H1 (cell line): Measurements from ENCODE around the gene ZKSCAN8. TPM values are rescaled to one million over a fixed set of nuclear protein-coding genes. Genes with fewer than 3 reads are reported as not detected.

Experiments used
- CTCF ChIA-PET: fragments of 300-600 bp; sonication (Branson Sonifier 250); formaldehyde crosslinking; loops from one replicate; lab custom pipeline; 2021; ENCODE audit not compliant: partially characterized antibody; lab: Charles Lee
- POLR2A ChIA-PET: fragments of 300-600 bp; sonication (Branson Sonifier 250); formaldehyde crosslinking; loops from one replicate; lab custom pipeline; 2021; ENCODE audit warnings: inconsistent platforms; ENCODE audit not compliant: partially characterized antibody; lab: Charles Lee
- DNase-seq, 2 experiments: peaks; one replicate each; pipeline versions ENCODE4 v3.0.0 to v3.0.0-alpha.2; 2010 to 2022; ENCODE audit warnings: low spot score in 2 of 2, low read depth in 1 of 2, mixed read lengths in 1 of 2
- FAIRE-seq: peaks from 2 replicates; lab custom pipeline; 2011; peaks lifted over from hg19 to GRCh38; lab: Jason Lieb, UNC
- H2AFZ ChIP-seq: 2 replicates; pipeline ENCODE4 v1.8.1; 2012; ENCODE audit warnings: low read length, inconsistent platforms
- H2AK5ac ChIP-seq: 2 replicates; pipeline ENCODE4 v1.6.1; 2013; ENCODE audit warnings: low read depth, low read length
- H2BK120ac ChIP-seq: replicated peaks from 2 replicates; pipeline ENCODE3; 2013; ENCODE audit warnings: low read depth, low read length, inconsistent platforms
- H2BK12ac ChIP-seq: 2 replicates; pipeline ENCODE4 v1.6.1; 2013; ENCODE audit warnings: low read depth, low read length
- H2BK15ac ChIP-seq: 2 replicates; pipeline ENCODE4 v1.6.1; 2013; ENCODE audit warnings: low read length
- H2BK20ac ChIP-seq: 2 replicates; pipeline ENCODE4 v1.6.1; 2013; ENCODE audit warnings: low read length
- H2BK5ac ChIP-seq: 2 replicates; pipeline ENCODE4 v1.6.1; 2013; ENCODE audit warnings: low read depth, low read length
- H3K14ac ChIP-seq: 2 replicates; pipeline ENCODE4 v1.6.1; 2013; ENCODE audit warnings: inconsistent platforms; ENCODE audit not compliant: insufficient read length
- H3K18ac ChIP-seq: 2 replicates; pipeline ENCODE4 v1.6.1; 2013; ENCODE audit warnings: low read length; ENCODE audit errors: extremely low read depth
- H3K23ac ChIP-seq: 2 replicates; pipeline ENCODE4 v1.6.1; 2013; ENCODE audit warnings: inconsistent platforms; ENCODE audit not compliant: insufficient read length
- H3K23me2 ChIP-seq: 2 replicates; pipeline ENCODE4 v1.6.1; 2013; ENCODE audit warnings: low read depth, low read length
- H3K27ac ChIP-seq: 2 replicates; pipeline ENCODE4 v1.6.1; 2011; ENCODE audit warnings: low read depth, low read length, inconsistent platforms
- H3K27me3 ChIP-seq, 4 experiments: replicated peaks in 1 of 4; 1 replicate in 1 of 4; 2 replicates in 3 of 4; pipeline versions ENCODE4 v1.6.1 to v1.8.1; 2011 to 2013; ENCODE audit warnings: low read length in 3 of 4, mild to moderate bottlenecking in 3 of 4, inconsistent platforms in 2 of 4, mixed read lengths in 2 of 4, moderate library complexity in 1 of 4; ENCODE audit not compliant: control insufficient read depth in 3 of 4, insufficient read depth in 3 of 4; ENCODE audit errors: extremely low read depth in 1 of 4
- H3K36me3 ChIP-seq, 4 experiments: 2 replicates each; pipeline versions ENCODE4 v1.6.1 to v1.8.1; 2011 to 2013; ENCODE audit warnings: mild to moderate bottlenecking in 4 of 4, low read length in 3 of 4, moderate library complexity in 2 of 4, control low read depth in 1 of 4, inconsistent platforms in 1 of 4; ENCODE audit not compliant: insufficient read depth in 4 of 4, control insufficient read depth in 2 of 4
- H3K4ac ChIP-seq: replicated peaks from 2 replicates; pipeline ENCODE3; 2013; ENCODE audit warnings: low read length, low read depth, mixed read lengths, inconsistent platforms; ENCODE audit not compliant: insufficient read length
- H3K4me1 ChIP-seq, 4 experiments: replicated peaks in 1 of 4; 1 replicate in 1 of 4; 2 replicates in 3 of 4; pipeline versions ENCODE4 v1.6.1 to v1.8.1; 2011 to 2013; ENCODE audit warnings: low read length in 3 of 4, inconsistent platforms in 2 of 4, mixed read lengths in 1 of 4; ENCODE audit not compliant: insufficient read depth in 4 of 4, control insufficient read depth in 3 of 4
- H3K4me2 ChIP-seq, 2 experiments: 2 replicates each; pipeline versions ENCODE4 v1.6.1 to v1.8.1; 2011 to 2013; ENCODE audit warnings: low read depth in 2 of 2, low read length in 2 of 2, control low read depth in 1 of 2, inconsistent platforms in 1 of 2, mild to moderate bottlenecking in 1 of 2; ENCODE audit not compliant: insufficient read depth in 1 of 2
- H3K4me3 ChIP-seq, 4 experiments: fragments of 200-600, 300-600 bp in 1 of 4; sonication (generic), shearing (Covaris generic), sonication (Bioruptor Twin) in 1 of 4; 2 replicates each; pipeline versions ENCODE4 v1.5.1 to v1.8.1; 2011 to 2016; ENCODE audit warnings: low read length in 4 of 4, low read depth in 3 of 4, control low read depth in 2 of 4, inconsistent platforms in 2 of 4, mild to moderate bottlenecking in 2 of 4, mixed read lengths in 1 of 4, moderate library complexity in 1 of 4; ENCODE audit not compliant: insufficient read depth in 2 of 4; ENCODE audit errors: extremely low read depth in 1 of 4
- H3K56ac ChIP-seq: replicated peaks from 2 replicates; pipeline ENCODE3; 2013; ENCODE audit warnings: low read depth, mild to moderate bottlenecking, mixed read lengths, low read length, inconsistent platforms; ENCODE audit not compliant: insufficient read length
- H3K79me1 ChIP-seq: 2 replicates; pipeline ENCODE4 v1.6.1; 2013; ENCODE audit warnings: low read depth, low read length, control low read depth
- H3K79me2 ChIP-seq, 2 experiments: 2 replicates each; pipeline versions ENCODE4 v1.6.1 to v1.8.1; 2012 to 2013; ENCODE audit warnings: low read length in 2 of 2, mild to moderate bottlenecking in 2 of 2, inconsistent platforms in 1 of 2; ENCODE audit not compliant: insufficient read depth in 2 of 2, control insufficient read depth in 1 of 2
- H3K9ac ChIP-seq, 4 experiments: replicated peaks in 1 of 4; 1 replicate in 1 of 4; 2 replicates in 3 of 4; pipeline versions ENCODE4 v1.6.1 to v1.8.1; 2011 to 2013; ENCODE audit warnings: low read depth in 3 of 4, low read length in 3 of 4, control low read depth in 2 of 4, mild to moderate bottlenecking in 2 of 4, moderate library complexity in 2 of 4, inconsistent platforms in 1 of 4; ENCODE audit errors: extremely low read depth in 1 of 4
- H3K9me3 ChIP-seq, 2 experiments: 2 replicates each; pipeline versions ENCODE4 v1.6.1 to v1.8.1; 2012 to 2013; ENCODE audit warnings: mild to moderate bottlenecking in 2 of 2, moderate library complexity in 2 of 2, control low read depth in 1 of 2, inconsistent platforms in 1 of 2, low read depth in 1 of 2, low read length in 1 of 2, mixed read lengths in 1 of 2; ENCODE audit not compliant: insufficient read depth in 2 of 2
- H4K20me1 ChIP-seq, 2 experiments: replicated peaks in 1 of 2; 2 replicates each; pipeline versions ENCODE3 to v1.8.1; 2011 to 2013; ENCODE audit warnings: inconsistent platforms in 2 of 2, low read length in 2 of 2, mild to moderate bottlenecking in 1 of 2; ENCODE audit not compliant: insufficient read depth in 2 of 2, control insufficient read depth in 1 of 2
- H4K5ac ChIP-seq: 2 replicates; pipeline ENCODE4 v1.6.1; 2013; ENCODE audit warnings: low read length, low read depth, mixed read lengths, inconsistent platforms; ENCODE audit not compliant: insufficient read length
- H4K8ac ChIP-seq: 2 replicates; pipeline ENCODE4 v1.8.0; 2013; ENCODE audit warnings: mild to moderate bottlenecking, moderate library complexity, low read length, inconsistent platforms; ENCODE audit not compliant: insufficient read depth; ENCODE audit errors: extremely low read depth
- H4K91ac ChIP-seq: replicated peaks from 2 replicates; pipeline ENCODE3; 2013; ENCODE audit warnings: low read length, mixed read lengths, inconsistent platforms; ENCODE audit not compliant: insufficient read length
- JUN ChIP-seq: IDR thresholded peaks from 2 replicates; pipeline ENCODE4 v1.6.1; 2011; ENCODE audit warnings: low read depth, mild to moderate bottlenecking, improper control_type of control experiment, low read length
- WGBS, 2 experiments: shearing (Covaris generic) in 1 of 2; methylation state at CpG; one replicate each; pipeline versions ENCODE4 v1.1.6 to v1.1.7; 2013 to 2015; ENCODE audit warnings: low lambda C conversion rate in 2 of 2, mixed read lengths in 2 of 2, inconsistent platforms in 1 of 2, low coverage in 1 of 2, missing lambda C conversion rate in 1 of 2; ENCODE audit not compliant: insufficient replicate concordance in 2 of 2, insufficient coverage in 1 of 2, insufficient read length in 1 of 2; ENCODE audit errors: extremely low coverage in 1 of 2, missing lambda C conversion rate in 1 of 2; 5-methylcytosine and 5-hydroxymethylcytosine counted together
- polyA plus RNA-seq, 7 experiments: library from polyadenylated mRNA; depleted of rRNA in 3 of 7; stranded (reverse) in 5 of 7; unstranded in 2 of 7; fragments of >200 nt in 5 of 7; fragments of 200-250 nt in 2 of 7; gene quantifications; 1 replicate in 5 of 7; 2 replicates in 1 of 7; 4 replicates in 1 of 7; pipeline versions ENCODE4 v1.2.1 to v1.2.3, GENCODE V29; 2011 to 2013; ENCODE audit warnings: missing spikeins in 2 of 7, mixed read lengths in 2 of 7
- total RNA-seq: library from RNA; stranded (reverse); fragmentation: NEBNext Ultra II Directional; extraction: Animal tissue kit (Norgen Biotek cat#: 25700); gene quantifications from 2 replicates; pipeline ENCODE4 v1.2.1, GENCODE V29; 2021

ZKSCAN8 gene
- total and polyA plus RNA-seq, 2 of the 8 experiments (the other 6 are each of a cell fraction or from before 2014, with no cell fraction given): 10.7 to 24.1 TPM

DNA sequence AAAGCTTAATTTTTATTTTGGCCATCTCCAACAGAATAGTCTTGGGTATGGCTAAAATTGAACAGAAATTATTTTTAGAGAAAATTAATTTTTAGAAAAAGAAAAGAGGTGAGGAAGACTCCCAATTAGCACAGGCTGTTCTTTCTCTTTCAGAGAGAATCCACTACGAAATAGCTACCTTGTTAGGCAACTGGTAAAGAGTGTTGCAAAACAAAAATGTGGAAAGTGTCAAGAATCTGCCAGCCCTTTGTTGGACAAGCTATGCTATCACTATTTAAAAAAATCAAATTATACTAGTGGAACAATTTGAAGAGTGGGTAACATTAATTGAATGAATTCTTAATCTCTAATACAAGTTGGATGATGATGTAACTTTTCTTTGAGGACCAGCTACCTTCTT is 64.2 kb downstream of the ZKSCAN8 start:
- Histone ChIP-seq H2AFZ (no peak overlapping the region), H2BK20ac (no peak overlapping the region), H3K4me2 (no peak overlapping the region), H3K4me3 (no peak overlapping the region), H2AK5ac (no peak overlapping the region), H3K27ac (no peak overlapping the region), H3K9me3 (no peaks in the 10 kb centered on the region), H3K9ac (no peak overlapping the region), H3K23ac (no peak overlapping the region), H3K23me2 (peaks cover 12% of the 10 kb centered on the region), H3K4me1 (peaks cover 0 to 2% (median 0%) of the 10 kb centered on the region in 4 experiments; a peak in 1 of 7 replicates), H2BK12ac (no peak overlapping the region), H3K4ac (no peak overlapping the region), H2BK5ac (no peak overlapping the region), H3K79me1 (no peaks in the 10 kb centered on the region), H2BK15ac (no peak overlapping the region), H4K8ac (no peak overlapping the region), H3K18ac (no peak overlapping the region), H4K5ac (no peak overlapping the region), H3K27me3 (peaks cover 32 to 65% (median 52%) of the 10 kb centered on the region in 4 experiments), H3K56ac (no peak overlapping the region), H4K20me1 (peaks cover 0 to 1% of the 10 kb centered on the region in 2 experiments), H3K79me2 (no peaks in the 10 kb centered on the region), H3K14ac (no peak overlapping the region), H2BK120ac (no peak overlapping the region), H3K36me3 (no peaks in the 10 kb centered on the region), H4K91ac (no peak overlapping the region)
- FAIRE-seq (no peak), DNase-seq (no peak)
- ChIA-PET CTCF (interaction anchor here (1.1 kb wide), 1 partner anchor 13 kb away, joined by 5 read pairs; no protein-coding TSS in a partner anchor), POLR2A (no interaction called here)
- WGBS, 2 experiments: 73% methylated on average over 1 of the region's 1 CpG; no CpG with 5 or more reads in 1 of the 2 experiments
- TF ChIP-seq JUN: no peak
